T-cell (primary cell): Measurements from ENCODE around the gene GRIN2B. TPM values are rescaled to one million over a fixed set of nuclear protein-coding genes. Genes with fewer than 3 reads are reported as not detected.
A peak's percentile ranks its signal among the peaks of the same experiment; 100 is the strongest.

Experiments
- ATAC-seq, 4 experiments: fragments of 200-7000 bp in 3 of 4; fragments of 150-1000 bp in 1 of 4; cut with Tn5 transposase; replicated peaks in 1 of 4; 1 replicate in 3 of 4; 2 replicates in 1 of 4; pipeline ENCODE4 v1.10.0; 2021; ENCODE audit warnings: moderate library complexity in 3 of 4, mild to moderate bottlenecking in 2 of 4, moderate number of reproducible peaks in 1 of 4
- CTCF ChIA-PET, 2 donors: fragments of 300-600 bp; sonication (Branson Sonifier 250); formaldehyde crosslinking; loops; one replicate each; lab custom pipeline; 2022; ENCODE audit warnings: antibody characterized with exemption in 2 of 2; lab: Charles Lee
- POLR2A ChIA-PET, 2 donors: fragments of 300-600 bp; sonication (Branson Sonifier 250); formaldehyde crosslinking; loops; one replicate each; lab custom pipeline; 2022; ENCODE audit warnings: antibody characterized with exemption in 2 of 2; lab: Charles Lee
- DNase-seq, 35 experiments: peaks; one replicate each; pipeline versions ENCODE4 v3.0.0 to v3.0.0-alpha.2; 2013 to 2023
- H3K27ac ChIP-seq: one replicate; pipeline ENCODE4 v1.5.1; 2013; ENCODE audit warnings: low read length
- H3K27me3 ChIP-seq, 2 experiments: replicated peaks in 1 of 2; 1 replicate in 1 of 2; 2 replicates in 1 of 2; pipeline versions ENCODE4 v1.6.1 to v1.7.0; 2013; ENCODE audit warnings: low read length in 1 of 2, mixed read lengths in 1 of 2; ENCODE audit not compliant: control insufficient read depth in 2 of 2, insufficient read depth in 2 of 2; ENCODE audit errors: extremely low read depth in 1 of 2
- H3K36me3 ChIP-seq, 2 donors: 1 replicate in 1 of 2; 2 replicates in 1 of 2; pipeline versions ENCODE4 v1.6.1 to v1.7.0; 2013; ENCODE audit warnings: low read length in 1 of 2; ENCODE audit not compliant: control insufficient read depth in 2 of 2, insufficient read depth in 1 of 2; ENCODE audit errors: extremely low read depth in 1 of 2
- H3K4me1 ChIP-seq, 2 experiments: 1 replicate in 1 of 2; 2 replicates in 1 of 2; pipeline versions ENCODE4 v1.6.1 to v1.7.0; 2013; ENCODE audit warnings: low read length in 2 of 2, mixed read lengths in 1 of 2; ENCODE audit not compliant: insufficient read depth in 2 of 2, control insufficient read depth in 1 of 2; ENCODE audit errors: extremely low read depth in 1 of 2
- H3K4me3 ChIP-seq, 2 donors: 1 replicate in 1 of 2; 2 replicates in 1 of 2; pipeline versions ENCODE4 v1.5.1 to v1.7.0; 2013; ENCODE audit warnings: mild to moderate bottlenecking in 2 of 2, low read length in 1 of 2, moderate library complexity in 1 of 2; ENCODE audit not compliant: control insufficient read depth in 1 of 2; ENCODE audit errors: extremely low read depth in 1 of 2
- H3K9me3 ChIP-seq: 2 replicates; pipeline ENCODE4 v1.7.0; 2013
- H3K27ac Mint-ChIP-seq, 2 donors: one replicate each; pipeline ENCODE4 v1.8.0; 2020 to 2021; ENCODE audit warnings: mild to moderate bottlenecking in 2 of 2, mixed read lengths in 2 of 2
- H3K27me3 Mint-ChIP-seq, 2 donors: one replicate each; pipeline ENCODE4 v1.8.0; 2021 to 2022; ENCODE audit warnings: mixed read lengths in 2 of 2
- H3K36me3 Mint-ChIP-seq: one replicate; pipeline ENCODE4 v1.8.0; 2021; ENCODE audit warnings: mixed read lengths
- H3K4me1 Mint-ChIP-seq, 3 donors: one replicate each; pipeline ENCODE4 v1.8.0; 2020 to 2022; ENCODE audit warnings: mixed read lengths in 3 of 3, mild to moderate bottlenecking in 1 of 3
- H3K4me3 Mint-ChIP-seq, 3 donors: one replicate each; pipeline ENCODE4 v1.8.0; 2020 to 2022; ENCODE audit warnings: mild to moderate bottlenecking in 3 of 3, mixed read lengths in 3 of 3, moderate library complexity in 3 of 3
- H3K9me3 Mint-ChIP-seq, 3 donors: one replicate each; pipeline ENCODE4 v1.8.0; 2020 to 2022; ENCODE audit warnings: mixed read lengths in 3 of 3
- WGBS: methylation state at CpG from one replicate; pipeline ENCODE4 v1.1.5; 2013; ENCODE audit warnings: missing lambda C conversion rate; ENCODE audit not compliant: insufficient coverage; 5-methylcytosine and 5-hydroxymethylcytosine counted together
- total RNA-seq, 35 experiments: library from RNA in 6 of 35; stranded (reverse) in 6 of 35; fragments of 120-200 nt in 1 of 35; gene quantifications; one replicate each; pipeline versions ENCODE4 v1.2.1 to v1.2.4 and lab custom pipeline; 2013 to 2026

The GRIN2B gene
- not detected for total RNA-seq
- total RNA-seq (2013): not detected
- 0 to 0.13 (median 0) reads per million in 29 experiments for total RNA-seq (lab: John Stamatoyannopoulos, UW)

- Mint-ChIP-seq H3K27me3 (peaks cover 69 to 78% of the 10 kb centered on the region in 2 donors), H3K4me3 (peak within 1 kb of the TSS in 2 of 3 donors; percentile 5 to 60), H3K9me3 (peaks cover 0 to 5% (median 0%) of the 10 kb centered on the region in 3 donors), H3K36me3 (no peaks in the 10 kb centered on the region), H3K4me1 (peaks cover 13 to 16% (median 15%) of the 10 kb centered on the region in 3 donors), H3K27ac (no peak within 1 kb of the TSS)
- 8% methylated on average over 15 of the region's 37 CpGs for WGBS
- no peaks in the 10 kb centered on the region for H3K9me3 ChIP-seq
- no peaks in the 10 kb centered on the region for H3K36me3 ChIP-seq
- H3K27me3 ChIP-seq: peaks cover 19 to 29% of the 10 kb centered on the region in 2 experiments
- no peak for DNase-seq
- no peak for ATAC-seq
- POLR2A ChIA-PET: no interaction called here
- H3K4me3 ChIP-seq: peak within 1 kb of the TSS in 1 of 2 donors; percentile 47
- CTCF ChIA-PET: no interaction called here
- no peak within 1 kb of the TSS for H3K27ac ChIP-seq
- H3K4me1 ChIP-seq: peaks cover 0 to 4% of the 10 kb centered on the region in 2 experiments
These were observed at the start of gene GRIN2B for GRCh38 chr12:13981296-13981962. GRIN2B (minus strand) TSS chr12:13981602; CDS start chr12:13866208, 115,394 bp downstream.

- Histone ChIP-seq H3K9me3 (no peaks in the 10 kb centered on the region), H3K27ac (no peak overlapping the region), H3K4me1 (no peaks in the 10 kb centered on the region), H3K4me3 (no peak overlapping the region), H3K36me3 (no peaks in the 10 kb centered on the region), H3K27me3 (no peaks in the 10 kb centered on the region)
- peaks cover 4 to 6% of the 10 kb centered on the region in 2 donors for H3K27me3 Mint-ChIP-seq
- ChIA-PET CTCF (no interaction called here), POLR2A (no interaction called here)
- DNase-seq (no peak), ATAC-seq (no peak)
- peaks cover 0 to 4% (median 0%) of the 10 kb centered on the region in 3 donors for H3K9me3 Mint-ChIP-seq
- no peaks in the 10 kb centered on the region for H3K36me3 Mint-ChIP-seq
- H3K4me1 Mint-ChIP-seq: no peaks in the 10 kb centered on the region
- 77% methylated on average over 3 of the region's 4 CpGs for WGBS
- no peak overlapping the region for H3K4me3 Mint-ChIP-seq
- H3K27ac Mint-ChIP-seq: no peak overlapping the region
These were observed 45.1 kb upstream of the GRIN2B start for GRCh38 chr12:14026537-14026936.

- no peak for DNase-seq
- peaks cover 0 to 4% (median 0%) of the 10 kb centered on the region in 3 donors for H3K9me3 Mint-ChIP-seq
- ATAC-seq: no peak
- no peaks in the 10 kb centered on the region for H3K36me3 ChIP-seq
- peaks cover 4 to 6% of the 10 kb centered on the region in 2 donors for H3K27me3 Mint-ChIP-seq
- ChIA-PET POLR2A (no interaction called here), CTCF (no interaction called here)
- no peak overlapping the region for H3K27ac ChIP-seq
- H3K36me3 Mint-ChIP-seq: no peaks in the 10 kb centered on the region
- H3K4me3 Mint-ChIP-seq: no peak overlapping the region
- H3K9me3 ChIP-seq: no peaks in the 10 kb centered on the region
- no peak overlapping the region for H3K27ac Mint-ChIP-seq
- no peaks in the 10 kb centered on the region for H3K27me3 ChIP-seq
- H3K4me3 ChIP-seq: no peak overlapping the region
- no peaks in the 10 kb centered on the region for H3K4me1 ChIP-seq
- H3K4me1 Mint-ChIP-seq: no peaks in the 10 kb centered on the region
These were observed 43.2 kb upstream of the GRIN2B start for GRCh38 chr12:14024591-14024990.

DNA sequence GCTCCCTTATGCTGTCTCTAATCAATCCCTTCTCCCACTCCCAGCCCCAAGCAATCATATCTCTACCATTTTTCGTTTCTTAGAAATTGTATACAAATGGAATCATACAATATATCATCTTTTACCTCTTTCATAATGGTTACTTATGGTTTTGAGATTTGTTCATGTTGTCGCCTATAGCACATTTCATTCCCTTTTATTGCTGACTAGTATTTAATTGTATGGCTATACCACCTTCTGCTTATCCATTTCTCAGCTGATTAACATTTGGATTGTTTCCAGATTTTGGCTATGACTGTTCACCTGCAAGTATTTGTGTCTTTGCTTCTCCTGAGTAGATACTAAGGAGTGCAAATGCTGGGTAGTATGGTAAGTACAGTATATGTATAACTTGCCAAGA lies 36.7 kb upstream of the GRIN2B start:
- no peak overlapping the region for H3K27ac ChIP-seq
- H3K27ac Mint-ChIP-seq: no peak overlapping the region
- H3K36me3 Mint-ChIP-seq: no peaks in the 10 kb centered on the region
- H3K27me3 Mint-ChIP-seq: peaks cover 0 to 3% of the 10 kb centered on the region in 2 donors
- H3K36me3 ChIP-seq: no peaks in the 10 kb centered on the region
- no peak overlapping the region for H3K4me3 Mint-ChIP-seq
- ChIA-PET CTCF (interaction anchor here in 1 of 2 donors (0.9 kb wide), 1 partner anchor 10 kb away, joined by 6 read pairs; no protein-coding TSS in a partner anchor), POLR2A (no interaction called here)
- H3K9me3 ChIP-seq: no peaks in the 10 kb centered on the region
- DNase-seq (no peak), ATAC-seq (no peak)
- no CpG with 5 or more reads among the region's 2 CpGs for WGBS
- H3K4me3 ChIP-seq: no peak overlapping the region
- H3K9me3 Mint-ChIP-seq: no peaks in the 10 kb centered on the region
- no peaks in the 10 kb centered on the region for H3K27me3 ChIP-seq
- no peaks in the 10 kb centered on the region for H3K4me1 ChIP-seq
- no peaks in the 10 kb centered on the region for H3K4me1 Mint-ChIP-seq

GRCh38 chr12:14010989-14011388 lies 29.6 kb upstream of the GRIN2B start:
- Histone ChIP-seq H3K9me3 (no peaks in the 10 kb centered on the region), H3K4me1 (no peaks in the 10 kb centered on the region), H3K27ac (no peak overlapping the region), H3K4me3 (no peak overlapping the region), H3K27me3 (no peaks in the 10 kb centered on the region), H3K36me3 (no peaks in the 10 kb centered on the region)
- Mint-ChIP-seq H3K4me3 (no peak overlapping the region), H3K27ac (no peak overlapping the region), H3K36me3 (no peaks in the 10 kb centered on the region), H3K27me3 (peaks cover 8 to 14% of the 10 kb centered on the region in 2 donors), H3K9me3 (peaks cover 0 to 8% (median 5%) of the 10 kb centered on the region in 3 donors), H3K4me1 (no peaks in the 10 kb centered on the region)
- no CpG with 5 or more reads among the region's 1 CpG for WGBS
- ChIA-PET CTCF (no interaction called here), POLR2A (no interaction called here)
- DNase-seq (no peak), ATAC-seq (no peak)

DNA sequence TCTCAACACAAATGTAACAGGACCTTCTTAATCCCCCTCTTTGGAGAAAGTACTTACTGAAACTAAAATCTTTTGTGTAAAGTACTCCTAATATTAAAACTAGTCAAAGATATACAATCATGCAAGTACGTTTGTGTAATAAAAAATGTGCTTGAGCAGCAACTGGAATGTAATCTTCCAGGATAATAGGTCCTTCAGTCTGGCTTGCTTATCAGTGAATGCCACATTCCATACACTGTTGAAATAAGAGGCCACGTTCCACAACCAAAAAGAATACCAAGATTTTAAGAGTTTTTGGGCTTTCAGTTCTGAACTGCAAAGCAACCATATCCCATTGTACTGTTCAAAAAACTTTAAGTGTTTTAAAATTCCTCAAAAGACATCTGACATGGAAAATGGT lies 26.2 kb upstream of the GRIN2B start:
- peaks cover 12 to 21% (median 16%) of the 10 kb centered on the region in 3 donors for H3K9me3 Mint-ChIP-seq
- no peak overlapping the region for H3K4me3 ChIP-seq
- no peaks in the 10 kb centered on the region for H3K9me3 ChIP-seq
- H3K4me1 Mint-ChIP-seq: no peaks in the 10 kb centered on the region
- no peaks in the 10 kb centered on the region for H3K4me1 ChIP-seq
- H3K27ac Mint-ChIP-seq: no peak overlapping the region
- no peaks in the 10 kb centered on the region for H3K36me3 Mint-ChIP-seq
- peaks cover 8 to 16% of the 10 kb centered on the region in 2 donors for H3K27me3 Mint-ChIP-seq
- ChIA-PET CTCF (no interaction called here), POLR2A (no interaction called here)
- no peak overlapping the region for H3K4me3 Mint-ChIP-seq
- ATAC-seq (no peak), DNase-seq (no peak)
- no peaks in the 10 kb centered on the region for H3K36me3 ChIP-seq
- no peak overlapping the region for H3K27ac ChIP-seq
- WGBS: no CpG with 5 or more reads among the region's 2 CpGs
- H3K27me3 ChIP-seq: no peaks in the 10 kb centered on the region
